GM12874 (cell line): ENCODE data around the gene CACNA1E.

Experiments used
- CTCF ChIP-seq: IDR thresholded peaks from 2 replicates; pipeline ENCODE4 v1.5.1; 2011; ENCODE audit warnings: low read depth, mild to moderate bottlenecking, control low read depth, low read length, moderate library complexity; ENCODE audit not compliant: insufficient read depth

CACNA1E gene

GRCh38 chr1:181655756-181656155 lies 172.4 kb downstream of the CACNA1E start:
- TF ChIP-seq CTCF: no peak

- TF ChIP-seq CTCF: no peak
Observed at GRCh38 chr1:181656491-181656890, 173.2 kb downstream of the CACNA1E start.

- TF ChIP-seq CTCF: no peak
Observed at GRCh38 chr1:181658581-181658980, 175.3 kb downstream of the CACNA1E start.

GRCh38 chr1:181659321-181659957 lies 176.1 kb downstream of the CACNA1E start:
- no peak for TF ChIP-seq CTCF

- no peak for TF ChIP-seq CTCF
Observed at GRCh38 chr1:181660621-181661020, 177.3 kb downstream of the CACNA1E start.

- no peak for TF ChIP-seq CTCF
Observed at GRCh38 chr1:181661569-181661968, 178.3 kb downstream of the CACNA1E start.

- no peak for TF ChIP-seq CTCF
Observed at GRCh38 chr1:181662606-181663005, 179.3 kb downstream of the CACNA1E start.
